CD14-positive monocyte (primary cell): ENCODE results near the gene ARID3C. TPM values are rescaled to one million over a fixed set of nuclear protein-coding genes. Genes with fewer than 3 reads are reported as not detected.
A peak's percentile ranks its signal among the peaks of the same experiment; 100 is the strongest.

Experiments
- DNase-seq, 3 donors: peaks; one replicate each; pipeline ENCODE4 v3.0.0-alpha.2; 2011 to 2022
- H2AFZ ChIP-seq: 2 replicates; pipeline ENCODE4 v1.6.0; 2012; ENCODE audit warnings: mild to moderate bottlenecking, low read depth, low read length, inconsistent platforms; ENCODE audit not compliant: insufficient read depth, poor library complexity, severe bottlenecking
- H3K27ac ChIP-seq, 2 donors: 1 replicate in 1 of 2; 2 replicates in 1 of 2; pipeline ENCODE4 v1.5.1; 2012 to 2013; ENCODE audit warnings: low read length in 2 of 2, control low read depth in 1 of 2, inconsistent platforms in 1 of 2, low read depth in 1 of 2, mild to moderate bottlenecking in 1 of 2
- H3K27me3 ChIP-seq, 2 donors: one replicate each; pipeline versions ENCODE4 v1.6.0 to v1.6.1; 2011 to 2013; ENCODE audit warnings: low read length in 2 of 2; ENCODE audit not compliant: control insufficient read depth in 2 of 2, insufficient read depth in 2 of 2
- H3K36me3 ChIP-seq, 2 donors: replicated peaks in 1 of 2; 1 replicate in 1 of 2; 2 replicates in 1 of 2; pipeline versions ENCODE4 v1.5.1 to v1.6.1; 2012 to 2013; ENCODE audit warnings: low read length in 2 of 2, control low read depth in 1 of 2, inconsistent platforms in 1 of 2, mild to moderate bottlenecking in 1 of 2; ENCODE audit not compliant: insufficient read depth in 2 of 2, control insufficient read depth in 1 of 2
- H3K4me1 ChIP-seq, 2 donors: 1 replicate in 1 of 2; 2 replicates in 1 of 2; pipeline versions ENCODE4 v1.5.1 to v1.6.1; 2012 to 2013; ENCODE audit warnings: low read length in 2 of 2, control low read depth in 1 of 2, inconsistent platforms in 1 of 2, mild to moderate bottlenecking in 1 of 2, moderate library complexity in 1 of 2; ENCODE audit not compliant: insufficient read depth in 2 of 2, control insufficient read depth in 1 of 2
- H3K4me2 ChIP-seq: replicated peaks from 2 replicates; pipeline ENCODE3; 2012; ENCODE audit warnings: low read length, moderate library complexity, mild to moderate bottlenecking; ENCODE audit not compliant: poor library complexity, severe bottlenecking; ENCODE audit errors: extremely low read depth
- H3K4me3 ChIP-seq, 3 experiments: fragments of 200-600 bp in 1 of 3; sonication (generic) in 1 of 3; replicated peaks in 1 of 3; 1 replicate in 2 of 3; 2 replicates in 1 of 3; pipeline ENCODE4 v1.5.1; 2011 to 2013; ENCODE audit warnings: low read length in 3 of 3, mild to moderate bottlenecking in 3 of 3, control low read depth in 2 of 3, low read depth in 2 of 3, inconsistent platforms in 1 of 3, moderate library complexity in 1 of 3
- H3K79me2 ChIP-seq: 2 replicates; pipeline ENCODE4 v1.6.0; 2012; ENCODE audit warnings: mild to moderate bottlenecking, control low read depth, inconsistent platforms, low read length, moderate library complexity; ENCODE audit not compliant: insufficient read depth
- H3K9ac ChIP-seq: 2 replicates; pipeline ENCODE4 v1.6.0; 2017; ENCODE audit warnings: low read length, mild to moderate bottlenecking; ENCODE audit not compliant: insufficient read depth, poor library complexity, severe bottlenecking
- H3K9me3 ChIP-seq, 2 donors: replicated peaks in 1 of 2; 1 replicate in 1 of 2; 2 replicates in 1 of 2; pipeline versions ENCODE4 v1.5.1 to v1.6.1; 2012 to 2013; ENCODE audit warnings: low read length in 2 of 2, control low read depth in 1 of 2; ENCODE audit not compliant: control insufficient read depth in 1 of 2, insufficient read depth in 1 of 2
- H4K20me1 ChIP-seq: 2 replicates; pipeline ENCODE4 v1.6.0; 2012; ENCODE audit warnings: mild to moderate bottlenecking, low read length, control low read depth, moderate library complexity; ENCODE audit not compliant: insufficient read depth
- H3K27ac Mint-ChIP-seq, 7 donors: one replicate each; pipeline ENCODE4 v1.8.0; 2020; ENCODE audit warnings: mild to moderate bottlenecking in 7 of 7, mixed read lengths in 7 of 7, moderate library complexity in 6 of 7, inconsistent platforms in 2 of 7
- H3K27me3 Mint-ChIP-seq, 3 donors: one replicate each; pipeline ENCODE4 v1.8.0; 2021 to 2022; ENCODE audit warnings: low read depth in 3 of 3, mild to moderate bottlenecking in 3 of 3, mixed read lengths in 3 of 3, moderate library complexity in 3 of 3, inconsistent platforms in 1 of 3
- H3K36me3 Mint-ChIP-seq, 2 donors: one replicate each; pipeline ENCODE4 v1.8.0; 2020; ENCODE audit warnings: mixed read lengths in 2 of 2, inconsistent platforms in 1 of 2, mild to moderate bottlenecking in 1 of 2
- H3K4me1 Mint-ChIP-seq: one replicate; pipeline ENCODE4 v1.8.0; 2020; ENCODE audit warnings: mild to moderate bottlenecking, mixed read lengths
- H3K4me3 Mint-ChIP-seq, 2 donors: one replicate each; pipeline ENCODE4 v1.8.0; 2020; ENCODE audit warnings: mild to moderate bottlenecking in 2 of 2, mixed read lengths in 2 of 2, moderate library complexity in 1 of 2
- H3K9me3 Mint-ChIP-seq, 7 donors: one replicate each; pipeline ENCODE4 v1.8.0; 2020 to 2022; ENCODE audit warnings: mixed read lengths in 7 of 7, mild to moderate bottlenecking in 6 of 7, moderate library complexity in 6 of 7, inconsistent platforms in 2 of 7
- WGBS: methylation state at CpG from one replicate; pipeline ENCODE4 v1.1.5; 2013; ENCODE audit warnings: missing lambda C conversion rate; ENCODE audit not compliant: insufficient coverage; 5-methylcytosine and 5-hydroxymethylcytosine counted together
- intact Hi-C, 2 donors: fragments of 100-400 bp; cut with micrococcal nuclease; formaldehyde crosslinking; loops; one replicate each; pipeline versions ENCODE4 v1.15.0 to v1.15.1; 2023
- polyA plus RNA-seq, 3 donors: library from polyadenylated mRNA; depleted of rRNA in 1 of 3; unstranded in 2 of 3; stranded (reverse) in 1 of 3; fragments of 300-500 nt in 2 of 3; fragments of >200 nt in 1 of 3; fragmentation: Illumina TruSeq in 2 of 3; gene quantifications; 1 replicate in 2 of 3; 2 replicates in 1 of 3; pipeline ENCODE4 v1.2.3, GENCODE V29; 2012 to 2021
- TF ChIP-seq, protein P1 (sequence below): fragments of 200-600 bp; IDR thresholded peaks from one replicate; pipeline ENCODE4 v1.8.0; 2022; ENCODE audit warnings: antibody characterized with exemption, mild to moderate bottlenecking

Gene ARID3C
- polyA plus RNA-seq, 3 donors: not detected

DNA sequence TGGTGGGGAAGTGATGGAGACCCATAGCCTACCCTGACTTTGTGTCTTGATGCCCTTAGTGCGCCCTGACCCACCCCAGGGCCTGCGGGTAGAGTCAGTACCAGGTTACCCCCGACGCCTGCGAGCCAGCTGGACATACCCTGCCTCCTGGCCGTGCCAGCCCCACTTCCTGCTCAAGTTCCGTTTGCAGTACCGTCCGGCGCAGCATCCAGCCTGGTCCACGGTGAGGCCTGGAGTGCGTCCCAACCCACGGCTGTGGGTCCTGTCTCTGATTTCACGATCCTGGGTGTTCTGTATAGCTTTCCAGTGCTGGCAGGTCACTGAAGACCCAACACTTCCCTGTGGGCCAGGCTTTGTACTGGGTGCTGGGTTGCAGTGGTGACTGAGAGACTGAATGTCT is 29.6 kb upstream of the ARID3C start:
- intact Hi-C loops: no loop called here
- no peak for DNase-seq
- H3K36me3 Mint-ChIP-seq: peaks cover 0 to 2% of the 10 kb centered on the region in 2 donors
- peaks cover 4 to 5% (median 5%) of the 10 kb centered on the region in 3 donors for H3K27me3 Mint-ChIP-seq
- 93% methylated on average over 12 of the region's 14 CpGs for WGBS
- H3K4me2 ChIP-seq: no peak overlapping the region
- H3K9me3 Mint-ChIP-seq: peaks cover 0 to 3% (median 0%) of the 10 kb centered on the region in 7 donors
- peak overlapping the region in 1 of 7 donors; percentile 42 for H3K27ac Mint-ChIP-seq
- no peaks in the 10 kb centered on the region for H3K27me3 ChIP-seq
- H3K9me3 ChIP-seq: no peaks in the 10 kb centered on the region
- no peaks in the 10 kb centered on the region for H3K4me1 ChIP-seq
- H4K20me1 ChIP-seq: no peaks in the 10 kb centered on the region
- no peak overlapping the region for H3K4me3 ChIP-seq
- H3K79me2 ChIP-seq: no peaks in the 10 kb centered on the region
- no peak overlapping the region for H3K4me3 Mint-ChIP-seq
- TF ChIP-seq, protein P1, sequence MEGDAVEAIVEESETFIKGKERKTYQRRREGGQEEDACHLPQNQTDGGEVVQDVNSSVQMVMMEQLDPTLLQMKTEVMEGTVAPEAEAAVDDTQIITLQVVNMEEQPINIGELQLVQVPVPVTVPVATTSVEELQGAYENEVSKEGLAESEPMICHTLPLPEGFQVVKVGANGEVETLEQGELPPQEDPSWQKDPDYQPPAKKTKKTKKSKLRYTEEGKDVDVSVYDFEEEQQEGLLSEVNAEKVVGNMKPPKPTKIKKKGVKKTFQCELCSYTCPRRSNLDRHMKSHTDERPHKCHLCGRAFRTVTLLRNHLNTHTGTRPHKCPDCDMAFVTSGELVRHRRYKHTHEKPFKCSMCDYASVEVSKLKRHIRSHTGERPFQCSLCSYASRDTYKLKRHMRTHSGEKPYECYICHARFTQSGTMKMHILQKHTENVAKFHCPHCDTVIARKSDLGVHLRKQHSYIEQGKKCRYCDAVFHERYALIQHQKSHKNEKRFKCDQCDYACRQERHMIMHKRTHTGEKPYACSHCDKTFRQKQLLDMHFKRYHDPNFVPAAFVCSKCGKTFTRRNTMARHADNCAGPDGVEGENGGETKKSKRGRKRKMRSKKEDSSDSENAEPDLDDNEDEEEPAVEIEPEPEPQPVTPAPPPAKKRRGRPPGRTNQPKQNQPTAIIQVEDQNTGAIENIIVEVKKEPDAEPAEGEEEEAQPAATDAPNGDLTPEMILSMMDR: no peak
- H3K36me3 ChIP-seq: no peaks in the 10 kb centered on the region
- no peak overlapping the region for H3K9ac ChIP-seq
- peaks cover 2% of the 10 kb centered on the region for H3K4me1 Mint-ChIP-seq
- H2AFZ ChIP-seq: no peak overlapping the region
- no peak overlapping the region for H3K27ac ChIP-seq

- H3K27ac ChIP-seq: no peak overlapping the region
- no peaks in the 10 kb centered on the region for H3K79me2 ChIP-seq
- intact Hi-C loops: no loop called here
- H3K36me3 ChIP-seq: no peaks in the 10 kb centered on the region
- H3K9ac ChIP-seq: no peak overlapping the region
- H3K4me3 ChIP-seq: no peak overlapping the region
- no peaks in the 10 kb centered on the region for H3K9me3 ChIP-seq
- no peak for DNase-seq
- 80% methylated on average over 1 of the region's 5 CpGs for WGBS
- H3K4me2 ChIP-seq: no peak overlapping the region
- Mint-ChIP-seq H3K27ac (no peak overlapping the region), H3K27me3 (peaks cover 8 to 14% (median 9%) of the 10 kb centered on the region in 3 donors), H3K4me3 (no peak overlapping the region), H3K36me3 (peaks cover 0 to 6% of the 10 kb centered on the region in 2 donors), H3K4me1 (peaks cover 17% of the 10 kb centered on the region), H3K9me3 (peaks cover 0 to 4% (median 0%) of the 10 kb centered on the region in 7 donors)
- TF ChIP-seq, protein P1: no peak
- H3K27me3 ChIP-seq: no peaks in the 10 kb centered on the region
- H2AFZ ChIP-seq: no peak overlapping the region
- peaks cover 3 to 5% of the 10 kb centered on the region in 2 donors for H3K4me1 ChIP-seq
- no peaks in the 10 kb centered on the region for H4K20me1 ChIP-seq
Measured at GRCh38 chr9:34656992-34657391, 28.1 kb upstream of the ARID3C start.
